Body of pancreas (tissue), 4 donors: ENCODE measurements around the gene KERA.

Source experiments
- CTCF ChIP-seq, 7 experiments: fragments of 450-650 bp in 4 of 7; fragments of 200-600 bp in 3 of 7; sonication (generic) in 3 of 7; IDR thresholded peaks; one replicate each; pipeline ENCODE4 v1.5.1; 2016 to 2019; ENCODE audit warnings: antibody characterized with exemption in 7 of 7
- POLR2A ChIP-seq, 3 donors: fragments of 450-650 bp; IDR thresholded peaks; one replicate each; pipeline ENCODE4 v1.6.1; 2016; ENCODE audit warnings: antibody characterized with exemption in 3 of 3, mild to moderate bottlenecking in 2 of 3

GRCh38 chr12:91094957-91095356 lies 37.1 kb upstream of the KERA start:
- TF ChIP-seq CTCF (IDR thresholded peaks at IDR 0.05) (no peak), POLR2A (IDR thresholded peaks at IDR 0.05) (no peak)
